22Rv1 (cell line): Measurements from ENCODE around the gene SH3BP5.

Experiments
- H3K27ac ChIP-seq: fragments of 450-650 bp; 2 replicates; pipeline ENCODE4 v1.5.1; 2017
- ZFX ChIP-seq: fragments of 450-650 bp; IDR thresholded peaks from 2 replicates; pipeline ENCODE4 v1.6.1; 2017; ENCODE audit warnings: antibody characterized with exemption, borderline replicate concordance
- TF ChIP-seq, protein P1 (sequence below): fragments of 450-650 bp; IDR thresholded peaks from 2 replicates; pipeline ENCODE4 v1.5.1; 2017; ENCODE audit warnings: mild to moderate bottlenecking

Gene SH3BP5

GRCh38 chr3:15312550-15312949 lies 19.8 kb downstream of the SH3BP5 start:
- no peak for TF ChIP-seq ZFX
- TF ChIP-seq, protein P1, sequence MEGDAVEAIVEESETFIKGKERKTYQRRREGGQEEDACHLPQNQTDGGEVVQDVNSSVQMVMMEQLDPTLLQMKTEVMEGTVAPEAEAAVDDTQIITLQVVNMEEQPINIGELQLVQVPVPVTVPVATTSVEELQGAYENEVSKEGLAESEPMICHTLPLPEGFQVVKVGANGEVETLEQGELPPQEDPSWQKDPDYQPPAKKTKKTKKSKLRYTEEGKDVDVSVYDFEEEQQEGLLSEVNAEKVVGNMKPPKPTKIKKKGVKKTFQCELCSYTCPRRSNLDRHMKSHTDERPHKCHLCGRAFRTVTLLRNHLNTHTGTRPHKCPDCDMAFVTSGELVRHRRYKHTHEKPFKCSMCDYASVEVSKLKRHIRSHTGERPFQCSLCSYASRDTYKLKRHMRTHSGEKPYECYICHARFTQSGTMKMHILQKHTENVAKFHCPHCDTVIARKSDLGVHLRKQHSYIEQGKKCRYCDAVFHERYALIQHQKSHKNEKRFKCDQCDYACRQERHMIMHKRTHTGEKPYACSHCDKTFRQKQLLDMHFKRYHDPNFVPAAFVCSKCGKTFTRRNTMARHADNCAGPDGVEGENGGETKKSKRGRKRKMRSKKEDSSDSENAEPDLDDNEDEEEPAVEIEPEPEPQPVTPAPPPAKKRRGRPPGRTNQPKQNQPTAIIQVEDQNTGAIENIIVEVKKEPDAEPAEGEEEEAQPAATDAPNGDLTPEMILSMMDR, result no peak
- H3K27ac ChIP-seq, result no peak overlapping the region

DNA sequence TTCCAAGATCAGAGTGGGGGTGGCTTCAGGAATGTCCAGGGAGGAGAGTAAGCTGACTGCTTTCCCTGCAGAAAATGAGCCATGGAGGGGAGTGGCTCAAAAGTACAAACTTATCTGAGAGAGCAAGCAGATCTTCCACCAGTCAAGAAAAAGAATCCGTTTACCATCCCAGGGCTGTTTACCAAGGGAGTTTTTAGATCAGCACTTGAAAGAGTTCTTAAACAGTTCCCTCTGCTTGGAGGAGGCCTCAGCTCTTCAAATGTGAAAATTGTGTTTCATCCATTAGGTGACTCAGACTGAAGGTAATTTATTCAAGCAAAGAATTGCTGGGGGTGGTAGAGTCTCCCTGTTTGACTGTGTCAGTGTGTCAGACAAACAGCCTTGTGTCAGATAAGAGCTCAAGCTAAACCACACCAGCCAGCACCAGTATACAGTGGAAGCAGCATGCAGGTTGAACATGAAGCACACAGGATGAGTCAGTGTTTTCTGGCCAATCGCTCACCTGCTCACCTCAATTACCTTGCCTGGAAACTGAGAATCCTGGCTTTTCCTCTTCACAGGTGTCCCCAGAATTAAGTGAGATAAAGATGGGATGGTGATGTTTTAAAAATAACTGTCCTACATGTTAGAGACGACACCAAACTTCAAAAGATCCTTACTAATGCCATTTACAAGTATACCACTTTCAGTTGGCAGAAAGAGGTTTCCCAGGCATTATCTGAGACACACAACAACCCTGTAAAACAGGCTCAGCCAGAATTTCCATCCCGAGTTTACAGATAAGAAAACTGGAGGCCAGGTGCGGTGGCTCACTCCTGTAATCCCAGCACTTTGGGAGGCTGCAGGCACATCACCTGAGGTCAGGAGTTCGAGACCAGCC lies 21.7 kb downstream of the SH3BP5 start:
- no peak for TF ChIP-seq ZFX
- TF ChIP-seq, protein P1, result no peak
- H3K27ac ChIP-seq, result peak overlapping the region; percentile 58

DNA sequence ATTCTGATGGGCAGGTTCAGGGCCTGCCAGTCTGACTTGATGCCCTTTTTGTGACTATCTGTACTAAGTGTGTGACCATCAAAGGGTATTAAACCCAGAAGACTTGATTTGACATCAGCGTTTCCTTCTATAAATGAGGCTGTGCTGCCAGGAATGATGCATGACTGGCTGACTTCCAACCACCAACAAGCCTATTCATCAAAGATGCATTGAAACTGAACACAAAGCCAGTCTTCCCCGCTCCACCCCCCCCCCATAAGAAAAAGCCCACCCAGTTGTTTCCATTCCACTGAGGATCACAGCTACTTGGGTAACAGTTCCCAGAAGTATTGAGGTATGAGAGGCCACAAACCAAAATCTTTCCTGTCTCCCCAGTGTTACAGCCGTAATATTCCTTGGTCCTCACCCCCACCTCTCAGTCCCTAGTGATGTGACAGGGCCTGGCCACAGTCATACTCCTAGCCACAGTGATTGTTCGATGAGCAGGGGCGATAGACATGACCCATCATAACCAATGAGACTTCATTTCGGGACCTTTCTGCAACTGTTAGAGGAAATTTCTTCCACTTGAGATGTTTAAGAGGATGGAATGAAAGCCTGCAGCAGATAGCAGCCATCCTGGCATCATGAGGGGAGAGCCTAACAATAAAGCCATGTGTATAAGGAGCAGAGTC lies 22.6 kb downstream of the SH3BP5 start:
- peak overlapping the region; percentile 58; the same call in 1 of the 2 replicates for H3K27ac ChIP-seq
- TF ChIP-seq, protein P1, result no peak
- TF ChIP-seq ZFX, result no peak

DNA sequence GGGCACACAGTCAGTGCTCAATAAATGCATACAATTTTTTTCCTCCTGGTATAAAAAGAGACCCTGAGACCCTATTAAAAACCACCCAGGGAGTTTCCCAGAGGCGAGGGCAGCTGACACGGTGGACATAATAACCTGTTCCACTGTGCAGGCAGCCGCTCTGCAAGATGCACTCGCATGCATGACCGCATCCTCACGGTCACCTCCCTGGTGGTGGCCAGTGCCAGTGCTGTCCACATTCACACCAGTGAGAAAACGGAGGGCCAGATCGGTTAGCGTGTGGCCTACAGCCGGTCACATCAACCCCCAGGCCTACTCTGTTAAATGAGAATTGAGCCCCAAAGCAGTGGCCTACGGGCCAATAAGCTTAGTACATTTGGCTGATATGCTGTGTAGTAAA lies 24.8 kb downstream of the SH3BP5 start:
- no peak overlapping the region for H3K27ac ChIP-seq
- TF ChIP-seq ZFX, result no peak
- TF ChIP-seq, protein P1, result no peak

DNA sequence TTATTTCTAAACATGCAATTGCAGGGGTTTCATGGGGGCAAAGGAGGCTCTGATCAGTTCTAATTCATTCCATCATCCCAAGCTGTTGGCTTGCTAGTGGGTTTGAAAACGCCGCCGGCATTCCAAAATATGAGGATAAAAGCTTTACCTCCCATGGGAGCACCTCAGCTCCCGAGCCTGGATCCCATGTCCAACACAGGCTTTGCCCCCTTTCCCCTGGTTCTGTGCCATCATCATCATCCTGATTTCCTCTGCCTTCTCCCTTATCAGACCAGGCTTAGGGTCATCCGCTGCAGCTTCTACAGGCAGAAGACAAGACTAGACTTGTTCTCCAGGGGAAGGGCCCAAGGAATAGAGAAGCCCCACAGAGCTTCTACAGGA lies 25.4 kb downstream of the SH3BP5 start:
- no peak overlapping the region for H3K27ac ChIP-seq
- TF ChIP-seq ZFX, result no peak
- TF ChIP-seq, protein P1, result no peak

GRCh38 chr3:15305359-15305844 lies 27.0 kb downstream of the SH3BP5 start:
- H3K27ac ChIP-seq, result no peak overlapping the region
- TF ChIP-seq ZFX, result no peak
- TF ChIP-seq, protein P1, result peak; percentile 41

- TF ChIP-seq ZFX, result no peak
- TF ChIP-seq, protein P1, result no peak
These were observed 28.7 kb downstream of the SH3BP5 start for GRCh38 chr3:15303728-15304127.

More at GRCh38 chr3:15303728-15304127, 28.7 kb downstream of the SH3BP5 start:
- no peak overlapping the region for H3K27ac ChIP-seq
